ENCODE measurements around the gene CNPY1. TPM values are rescaled to one million over a fixed set of nuclear protein-coding genes. Genes with fewer than 3 reads are reported as not detected.

The CNPY1 gene
- total and polyA plus RNA-seq, 2 experiments from 2014 or later, result not detected

DNA sequence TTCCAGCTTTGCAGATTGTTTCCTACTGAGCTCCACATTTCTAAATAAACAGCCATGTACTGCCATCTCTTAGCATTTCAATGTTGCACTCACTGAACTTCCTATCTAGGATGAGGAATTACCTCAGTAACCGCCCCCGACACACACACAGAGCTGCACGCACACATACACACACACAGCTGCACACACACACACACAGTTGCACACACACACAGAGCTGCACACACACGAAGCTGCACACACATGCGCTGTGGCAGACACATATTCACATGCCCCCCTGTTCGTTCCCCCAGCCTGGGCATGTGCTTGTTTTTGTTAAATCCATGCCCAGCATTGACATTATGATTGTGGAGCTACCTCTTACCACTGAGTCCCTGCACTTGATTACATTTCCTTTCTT lies 39.6 kb upstream of the CNPY1 start:
- DNase-seq (ENCODE audit: low spot score), result no peak

DNA sequence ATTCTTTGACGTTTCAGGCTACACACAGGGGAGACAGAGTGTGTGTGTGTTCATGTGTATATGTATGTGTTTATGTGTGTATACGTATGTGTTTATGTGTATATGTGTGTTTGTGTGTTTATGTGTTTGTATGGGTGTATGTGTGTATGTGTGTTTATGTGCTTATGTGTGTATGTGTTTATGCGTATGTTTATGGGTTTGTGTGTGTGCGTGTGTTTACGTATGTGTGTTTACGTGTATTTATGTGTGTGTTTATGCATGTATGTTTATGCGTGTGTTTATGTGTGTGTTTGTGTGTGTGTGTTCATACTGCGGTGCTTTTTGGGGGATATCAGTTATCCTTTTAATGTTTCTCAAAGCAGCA lies 39.2 kb upstream of the CNPY1 start:
- no peak for DNase-seq (ENCODE audit: low spot score)
- peaks cover under 1% of the 10 kb centered on the region for H3K4me1 ChIP-seq (ENCODE audit: insufficient read depth)
- H3K4me2 ChIP-seq, result no peak overlapping the region
- H3K9me3 ChIP-seq (ENCODE audit: low read depth), result no peaks in the 10 kb centered on the region
- H3K36me3 ChIP-seq (replicated peaks; ENCODE audit: insufficient read depth, low read depth), result no peaks in the 10 kb centered on the region
- no peak overlapping the region for H3K27ac ChIP-seq
- TF ChIP-seq EZH2phosphoT487 (IDR thresholded peaks at IDR 0.05; ENCODE audit: low read depth, severe bottlenecking, unreplicated experiment), result no peak
- no peak for TF ChIP-seq EZH2 (IDR thresholded peaks at IDR 0.05; ENCODE audit: borderline replicate concordance)
- TF ChIP-seq CTCF (IDR thresholded peaks at IDR 0.05; ENCODE audit: poor library complexity), result no peak
- H3K9me2 ChIP-seq (replicated peaks; ENCODE audit: insufficient read depth), result no peaks in the 10 kb centered on the region
- H3K27me3 ChIP-seq, result no peaks in the 10 kb centered on the region
- no peak overlapping the region for H2AFZ ChIP-seq
- no peaks in the 10 kb centered on the region for H3K79me2 ChIP-seq
- WGBS (ENCODE audit: low lambda C conversion rate, missing lambda C conversion rate), result 90% methylated on average over 8 of the region's 8 CpGs
- H4K20me1 ChIP-seq (ENCODE audit: insufficient read depth, poor library complexity, severe bottlenecking), result no peaks in the 10 kb centered on the region
- H3K4me3 ChIP-seq, result no peak overlapping the region

More for the DNA sequence above, 39.6 kb upstream of the CNPY1 start:
- H3K79me2 ChIP-seq, result no peaks in the 10 kb centered on the region
- H4K20me1 ChIP-seq (ENCODE audit: insufficient read depth, poor library complexity, severe bottlenecking), result no peaks in the 10 kb centered on the region
- H3K36me3 ChIP-seq (replicated peaks; ENCODE audit: insufficient read depth, low read depth), result no peaks in the 10 kb centered on the region
- H2AFZ ChIP-seq, result no peak overlapping the region
- TF ChIP-seq EZH2phosphoT487 (IDR thresholded peaks at IDR 0.05; ENCODE audit: low read depth, severe bottlenecking, unreplicated experiment), result no peak
- TF ChIP-seq EZH2 (IDR thresholded peaks at IDR 0.05; ENCODE audit: borderline replicate concordance), result no peak
- no peak for TF ChIP-seq CTCF (IDR thresholded peaks at IDR 0.05; ENCODE audit: poor library complexity)
- no peaks in the 10 kb centered on the region for H3K9me2 ChIP-seq (replicated peaks; ENCODE audit: insufficient read depth)
- WGBS (ENCODE audit: low lambda C conversion rate, missing lambda C conversion rate), result 87% methylated on average over 6 of the region's 6 CpGs
- H3K4me2 ChIP-seq, result no peak overlapping the region
- H3K9me3 ChIP-seq (ENCODE audit: low read depth), result no peaks in the 10 kb centered on the region
- H3K27me3 ChIP-seq, result no peaks in the 10 kb centered on the region
- H3K27ac ChIP-seq, result no peak overlapping the region
- peaks cover 3% of the 10 kb centered on the region for H3K4me1 ChIP-seq (ENCODE audit: insufficient read depth)
- H3K4me3 ChIP-seq, result no peak overlapping the region

GRCh38 chr7:155584763-155585531 lies 38.6 kb upstream of the CNPY1 start:
- H3K27ac ChIP-seq, result no peak overlapping the region
- DNase-seq (ENCODE audit: low spot score), result peak; percentile 49
- H3K4me3 ChIP-seq, result no peak overlapping the region
- H3K79me2 ChIP-seq, result no peaks in the 10 kb centered on the region
- H3K9me2 ChIP-seq (replicated peaks; ENCODE audit: insufficient read depth), result no peaks in the 10 kb centered on the region
- H3K4me2 ChIP-seq, result no peak overlapping the region
- H3K4me1 ChIP-seq (ENCODE audit: insufficient read depth), result no peaks in the 10 kb centered on the region
- no peaks in the 10 kb centered on the region for H3K27me3 ChIP-seq
- no peak for TF ChIP-seq CTCF (IDR thresholded peaks at IDR 0.05; ENCODE audit: poor library complexity)
- TF ChIP-seq EZH2phosphoT487 (IDR thresholded peaks at IDR 0.05; ENCODE audit: low read depth, severe bottlenecking, unreplicated experiment), result no peak
- TF ChIP-seq EZH2 (IDR thresholded peaks at IDR 0.05; ENCODE audit: borderline replicate concordance), result no peak
- H3K9me3 ChIP-seq (ENCODE audit: low read depth), result no peaks in the 10 kb centered on the region
- no peaks in the 10 kb centered on the region for H3K36me3 ChIP-seq (replicated peaks; ENCODE audit: insufficient read depth, low read depth)
- no peaks in the 10 kb centered on the region for H4K20me1 ChIP-seq (ENCODE audit: insufficient read depth, poor library complexity, severe bottlenecking)
- no peak overlapping the region for H2AFZ ChIP-seq
- 57% methylated on average over 17 of the region's 17 CpGs for WGBS (ENCODE audit: low lambda C conversion rate, missing lambda C conversion rate)

All from hepatocyte (in vitro differentiated cells).